HG03135 (cell line): ENCODE measurements around the gene OXCT1.
"Not testable (repeated sequence)": the region's sequence is repeated elsewhere in the genome, so short reads cannot be mapped to it uniquely, and the experiment has no call there.

Experiments
- ATAC-seq: cut with Tn5 transposase; IDR thresholded peaks from one replicate; pipeline ENCODE4 v1.9.1; 2021; ENCODE audit warnings: mild to moderate bottlenecking, moderate library complexity; ENCODE audit not compliant: unreplicated experiment

OXCT1 gene

GRCh38 chr5:41831155-41831554, 39.1 kb downstream of the OXCT1 start:
- ATAC-seq: peak; percentile 57

DNA sequence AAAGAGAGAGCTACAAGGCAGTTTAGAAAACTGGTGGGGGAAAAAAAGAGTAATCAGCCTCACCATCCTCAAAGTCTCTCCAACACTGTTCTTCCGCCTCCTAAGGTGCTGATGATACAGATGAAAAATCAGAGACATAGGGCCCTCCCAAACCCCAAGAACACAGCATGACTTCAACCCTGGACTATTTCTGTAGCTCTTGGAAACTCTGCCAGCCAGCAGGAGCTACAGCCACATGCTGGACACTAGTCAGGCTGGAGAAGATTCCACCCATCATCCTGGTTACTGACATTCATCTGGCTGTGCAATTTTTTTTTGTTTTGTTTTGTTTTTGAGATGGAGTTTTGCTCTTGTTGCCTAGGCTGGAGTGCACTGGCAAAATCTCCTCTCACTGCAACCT, 42.4 kb downstream of the OXCT1 start:
- ATAC-seq: no peak

DNA sequence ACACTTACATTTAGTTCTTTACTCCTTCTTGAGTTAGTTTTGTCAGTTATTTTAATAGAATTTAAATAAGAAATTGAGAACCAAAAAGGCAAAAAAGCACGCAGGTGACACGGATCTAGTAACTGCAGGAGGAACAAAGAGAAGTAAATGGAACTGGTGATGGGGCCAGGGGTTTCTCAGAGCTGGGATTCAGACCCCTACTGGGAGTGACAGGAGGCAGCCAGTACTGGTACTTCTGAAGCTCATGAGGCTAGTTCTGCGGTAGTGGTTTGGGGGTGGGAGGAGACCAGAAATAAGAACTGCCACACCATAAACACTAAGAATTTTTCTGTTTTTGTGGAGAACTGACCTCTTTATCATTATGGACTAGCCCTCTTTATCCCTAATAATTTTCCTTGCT, 48.2 kb downstream of the OXCT1 start:
- no peak for ATAC-seq

DNA sequence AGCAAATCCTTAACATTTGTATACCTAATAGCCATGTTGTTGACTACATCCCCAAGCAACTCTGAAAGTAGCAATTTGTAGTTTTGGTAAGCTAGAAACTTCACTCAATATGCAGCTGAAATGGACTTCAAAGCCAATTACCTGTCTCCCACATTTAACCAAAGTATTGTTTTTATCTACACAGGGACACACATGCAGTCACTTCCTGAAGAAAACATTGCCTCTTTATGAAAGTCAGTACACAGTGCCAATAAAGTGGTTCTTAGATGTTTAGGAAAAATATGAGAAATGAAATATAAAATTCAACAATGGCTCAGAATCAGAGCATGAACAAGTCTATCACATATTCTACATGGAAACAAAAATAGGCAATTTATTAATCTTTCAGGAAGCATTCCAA, 49.2 kb downstream of the OXCT1 start:
- ATAC-seq: no peak

GRCh38 chr5:41820150-41820549, 50.1 kb downstream of the OXCT1 start:
- no peak for ATAC-seq

- no peak for ATAC-seq
Observed at GRCh38 chr5:41817625-41818301, 52.5 kb downstream of the OXCT1 start.

GRCh38 chr5:41815663-41816229, 54.5 kb downstream of the OXCT1 start:
- no peak for ATAC-seq

DNA sequence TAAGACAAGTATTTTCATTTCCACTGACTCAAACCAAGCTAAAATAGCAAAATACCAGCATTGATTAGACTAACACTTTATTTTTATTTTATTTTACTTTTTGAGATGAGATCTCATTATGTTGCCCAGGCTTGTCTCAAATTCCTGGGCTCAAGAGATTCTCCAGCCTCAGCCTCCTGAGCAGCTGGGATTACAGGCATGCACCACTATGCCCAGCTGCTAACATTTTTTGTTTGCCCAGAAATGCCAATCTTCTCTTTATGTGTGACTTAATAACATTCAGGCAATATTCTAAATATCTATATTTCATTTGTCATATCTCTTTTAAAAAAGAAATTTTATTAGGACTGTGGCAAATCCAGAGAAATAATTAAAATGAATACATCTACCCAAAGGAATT, 55.0 kb downstream of the OXCT1 start:
- ATAC-seq: no peak

DNA sequence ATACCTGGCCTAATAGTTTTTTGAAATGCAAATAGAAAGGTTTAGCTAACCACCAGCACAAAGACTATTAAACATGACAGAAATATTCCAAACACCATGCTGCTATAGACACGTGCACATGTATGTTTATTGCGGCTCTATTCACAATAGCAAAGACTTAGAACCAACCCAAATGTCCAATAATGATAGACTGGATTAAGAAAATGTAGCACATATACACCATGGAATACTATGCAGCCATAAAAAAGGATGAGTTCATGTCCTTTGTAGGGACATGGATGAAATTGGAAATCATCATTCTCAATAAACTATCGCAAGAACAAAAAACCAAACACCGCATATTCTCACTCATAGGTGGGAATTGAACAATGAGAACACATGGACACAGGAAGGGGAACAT, 55.9 kb downstream of the OXCT1 start:
- not testable (repeated sequence) for ATAC-seq

GRCh38 chr5:41812156-41812555, 58.1 kb downstream of the OXCT1 start:
- ATAC-seq: no peak

- ATAC-seq: peak; percentile 54
Observed at GRCh38 chr5:41809128-41809527, 61.1 kb downstream of the OXCT1 start.

GRCh38 chr5:41808294-41808693, 61.9 kb downstream of the OXCT1 start:
- no peak for ATAC-seq

DNA sequence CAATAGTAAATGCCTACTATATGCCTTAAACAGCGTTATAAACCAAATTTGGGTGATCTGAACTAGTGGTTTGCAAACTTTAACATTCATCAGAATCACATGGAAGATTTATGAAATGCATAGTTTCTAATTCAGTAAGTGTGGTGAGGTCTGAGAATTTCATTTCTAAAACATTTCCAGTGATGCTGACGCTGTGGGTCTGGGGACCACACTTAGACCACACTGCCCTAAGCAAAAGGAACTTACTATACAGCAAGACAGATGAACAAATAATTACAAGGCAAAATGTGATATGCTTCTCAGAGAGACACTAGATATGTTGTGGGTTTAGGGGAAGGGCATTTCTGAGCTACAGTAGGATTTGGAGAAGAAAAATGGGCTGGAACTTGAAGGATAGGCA, 72.6 kb downstream of the OXCT1 start:
- no peak for ATAC-seq

GRCh38 chr5:41796061-41796460, 74.2 kb downstream of the OXCT1 start:
- ATAC-seq: no peak

- ATAC-seq: no peak
Observed at GRCh38 chr5:41795125-41795524, 75.1 kb downstream of the OXCT1 start.

DNA sequence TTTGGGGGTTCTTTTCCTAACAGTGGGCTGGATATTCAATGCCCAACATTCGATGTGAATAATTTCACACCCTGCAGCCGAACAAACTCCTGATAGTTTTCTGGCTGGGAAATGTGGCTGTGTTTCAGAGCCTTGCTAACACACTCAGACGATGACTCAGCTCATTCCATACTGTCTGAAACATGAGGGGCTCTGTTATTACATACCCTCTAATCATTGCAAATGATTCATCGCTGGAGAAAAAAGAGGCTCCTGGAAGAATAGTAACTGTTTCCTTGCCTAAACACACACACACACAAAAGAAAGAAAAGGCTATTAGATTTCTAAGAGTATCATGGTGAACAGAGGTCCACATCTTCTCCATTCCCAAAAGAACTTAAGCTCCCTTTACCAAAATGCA, 75.8 kb downstream of the OXCT1 start:
- no peak for ATAC-seq

- ATAC-seq: no peak
Observed at GRCh38 chr5:41793141-41793770, 77.0 kb downstream of the OXCT1 start.

- ATAC-seq: no peak
Observed at GRCh38 chr5:41790038-41790776, 80.0 kb downstream of the OXCT1 start.

DNA sequence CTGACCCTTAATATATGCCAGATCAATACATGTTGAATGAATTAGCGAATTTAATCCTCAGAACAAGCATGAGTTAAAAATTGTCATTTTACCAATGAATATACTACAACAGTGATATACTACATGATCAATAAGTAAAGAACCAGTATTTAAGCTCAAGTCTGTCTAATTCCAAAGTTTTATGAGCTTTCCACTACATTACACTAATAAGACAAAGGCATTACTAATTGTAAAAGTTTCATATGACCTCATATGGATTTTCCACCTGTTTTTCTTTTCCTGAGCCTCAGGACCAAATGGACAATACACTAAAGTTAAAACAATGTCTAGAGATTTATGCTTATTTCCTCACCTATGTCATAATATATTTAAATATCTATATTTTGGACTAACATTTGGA, 80.8 kb downstream of the OXCT1 start:
- ATAC-seq: no peak

DNA sequence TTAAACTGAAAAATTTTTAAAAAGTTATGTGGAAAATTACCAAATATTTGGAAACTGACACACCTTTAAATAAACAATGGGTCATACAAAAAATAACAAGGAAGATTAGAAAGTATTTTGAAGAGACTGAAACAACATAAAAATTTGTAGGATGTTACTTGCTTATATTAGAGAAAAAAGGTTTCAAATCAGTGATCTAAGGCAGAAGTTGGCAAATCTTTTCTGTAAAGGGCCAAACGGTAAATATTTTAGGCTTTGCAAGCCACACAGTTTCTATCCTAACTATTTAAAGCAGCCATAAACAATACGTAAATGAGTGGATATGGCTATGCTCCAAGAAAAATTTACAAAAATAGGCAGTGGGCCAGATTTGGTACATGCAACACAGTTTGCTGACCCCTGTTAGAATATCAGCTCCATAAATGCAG, 81.3 kb downstream of the OXCT1 start:
- no peak for ATAC-seq

GRCh38 chr5:41787265-41787664, 83.0 kb downstream of the OXCT1 start:
- no peak for ATAC-seq

- ATAC-seq: no peak
Observed at GRCh38 chr5:41785061-41785460, 85.2 kb downstream of the OXCT1 start.
